ENCODE results near the gene AGXT.

AGXT gene

DNA sequence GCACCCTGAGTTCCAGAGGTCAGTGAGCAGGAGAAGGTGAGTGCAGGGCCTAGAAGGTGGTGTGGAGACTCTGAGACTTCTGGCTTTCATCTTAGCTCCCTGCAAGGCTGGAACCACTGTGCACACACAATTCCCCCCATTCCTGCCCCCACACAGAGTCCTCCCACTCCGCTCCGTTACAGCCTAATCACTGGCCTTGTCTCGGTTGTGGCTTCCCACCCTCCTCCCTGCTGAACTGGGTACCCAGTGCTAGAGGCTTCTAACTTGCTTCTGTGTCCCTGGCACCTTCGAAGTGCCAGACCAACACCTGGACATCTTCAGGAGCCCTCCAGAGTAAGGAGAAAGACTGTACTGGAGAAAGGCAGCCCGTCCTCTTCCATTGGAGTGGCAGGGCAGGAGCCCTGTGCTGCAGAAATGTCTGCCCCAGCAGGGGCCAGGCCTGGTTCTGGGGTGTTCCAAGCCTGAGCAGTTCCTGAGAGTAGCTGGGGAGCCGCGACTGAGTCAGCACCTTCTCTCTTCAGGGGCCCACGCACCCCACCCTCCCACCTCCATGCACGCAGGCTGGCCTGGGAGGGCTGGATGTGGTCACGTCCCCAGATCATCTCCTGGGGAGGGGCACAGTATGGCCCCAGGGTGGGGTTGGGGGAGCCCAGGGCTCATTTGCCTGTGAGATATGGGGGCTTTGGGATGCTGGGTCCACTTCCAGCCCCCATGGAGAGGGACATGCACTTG, 60.9 kb downstream of the AGXT start:
- DNase-seq (ENCODE audit: low read depth) = no peak
